Activated CD8-positive, alpha-beta memory T cell treated with anti-CD3 and anti-CD28 coated beads, Interleukin-2, amount 50 U/mL, for 4 hours (primary cell): ENCODE results near the gene SNX32.

Experiments used
- DNase-seq: peaks from one replicate; pipeline ENCODE4 v3.0.0-alpha.2; 2020

SNX32 gene

DNA sequence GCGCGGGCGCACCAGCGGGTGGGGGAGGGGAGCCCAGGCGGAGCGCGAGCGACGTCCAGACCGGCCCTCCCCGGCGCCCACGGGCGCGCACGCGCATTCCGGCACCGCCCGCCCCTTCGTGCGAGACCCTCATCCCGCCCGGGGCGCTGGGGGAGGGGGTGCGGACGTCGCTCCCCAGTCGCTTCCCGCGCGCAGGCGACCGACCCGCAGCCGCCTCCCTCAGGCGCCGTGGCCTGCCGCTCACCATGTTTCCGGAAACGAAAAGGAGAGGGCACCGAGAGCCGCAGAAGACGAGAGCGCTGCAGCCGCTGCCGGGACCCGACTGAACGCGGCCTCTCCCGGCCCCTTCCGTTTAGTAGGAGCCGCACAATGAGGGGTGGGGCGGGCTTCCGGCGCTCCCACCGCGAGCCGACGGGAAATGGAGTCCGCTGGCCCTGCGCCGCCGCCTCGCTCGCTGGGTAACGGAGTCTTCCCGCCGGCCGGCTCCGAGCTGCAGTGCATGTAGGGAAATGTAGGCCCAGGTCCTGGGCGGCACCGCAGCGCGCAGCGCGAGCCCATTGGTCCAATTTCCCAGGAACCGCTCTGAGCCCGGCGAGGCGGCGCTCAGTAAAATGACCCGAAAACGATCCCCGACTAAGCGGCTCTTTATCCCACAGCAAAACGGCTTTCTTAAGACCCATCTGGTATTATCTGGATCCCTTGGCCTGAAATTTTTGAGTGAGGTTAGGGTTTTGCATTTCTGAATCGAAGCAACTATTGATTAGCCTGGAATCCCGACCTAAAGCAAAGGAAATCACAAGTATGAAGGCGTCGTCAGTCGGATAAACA is 24.3 kb downstream of the SNX32 start, which contains the start of gene CFL1:
TSS of gene CFL1 (minus strand) at position 328 of the 828 bp plus-strand sequence. CDS start at position 247, 81 bp downstream.
- peak; percentile 96 for DNase-seq

- DNase-seq: no peak
Observed at GRCh38 chr11:65858681-65859087, 24.9 kb downstream of the SNX32 start.

- DNase-seq: peak; percentile 97
Observed at GRCh38 chr11:65859095-65859811, 25.5 kb downstream of the SNX32 start.

DNA sequence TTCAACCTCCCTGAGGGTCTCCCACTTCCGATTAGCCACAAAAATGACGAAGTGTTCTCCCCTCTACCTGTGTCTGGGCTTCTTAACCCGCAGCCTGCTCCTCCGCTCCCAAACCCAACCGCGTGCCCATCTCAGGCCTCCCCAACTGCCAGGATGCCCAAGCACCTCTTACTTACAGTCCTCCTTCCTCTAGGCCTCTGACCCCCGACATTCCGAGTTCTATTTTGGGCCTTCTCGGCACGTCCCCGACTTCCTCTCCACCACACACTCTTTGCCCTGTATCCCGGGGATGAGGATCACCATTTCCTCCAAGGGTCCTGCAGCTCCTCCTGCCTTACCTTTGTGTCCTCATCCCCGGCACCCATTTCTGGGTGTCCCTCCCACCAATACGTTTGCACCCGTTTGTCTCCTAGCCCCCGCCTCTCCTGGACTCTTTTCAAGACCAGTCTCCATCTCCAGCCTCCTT is 26.1 kb downstream of the SNX32 start:
- DNase-seq: no peak

DNA sequence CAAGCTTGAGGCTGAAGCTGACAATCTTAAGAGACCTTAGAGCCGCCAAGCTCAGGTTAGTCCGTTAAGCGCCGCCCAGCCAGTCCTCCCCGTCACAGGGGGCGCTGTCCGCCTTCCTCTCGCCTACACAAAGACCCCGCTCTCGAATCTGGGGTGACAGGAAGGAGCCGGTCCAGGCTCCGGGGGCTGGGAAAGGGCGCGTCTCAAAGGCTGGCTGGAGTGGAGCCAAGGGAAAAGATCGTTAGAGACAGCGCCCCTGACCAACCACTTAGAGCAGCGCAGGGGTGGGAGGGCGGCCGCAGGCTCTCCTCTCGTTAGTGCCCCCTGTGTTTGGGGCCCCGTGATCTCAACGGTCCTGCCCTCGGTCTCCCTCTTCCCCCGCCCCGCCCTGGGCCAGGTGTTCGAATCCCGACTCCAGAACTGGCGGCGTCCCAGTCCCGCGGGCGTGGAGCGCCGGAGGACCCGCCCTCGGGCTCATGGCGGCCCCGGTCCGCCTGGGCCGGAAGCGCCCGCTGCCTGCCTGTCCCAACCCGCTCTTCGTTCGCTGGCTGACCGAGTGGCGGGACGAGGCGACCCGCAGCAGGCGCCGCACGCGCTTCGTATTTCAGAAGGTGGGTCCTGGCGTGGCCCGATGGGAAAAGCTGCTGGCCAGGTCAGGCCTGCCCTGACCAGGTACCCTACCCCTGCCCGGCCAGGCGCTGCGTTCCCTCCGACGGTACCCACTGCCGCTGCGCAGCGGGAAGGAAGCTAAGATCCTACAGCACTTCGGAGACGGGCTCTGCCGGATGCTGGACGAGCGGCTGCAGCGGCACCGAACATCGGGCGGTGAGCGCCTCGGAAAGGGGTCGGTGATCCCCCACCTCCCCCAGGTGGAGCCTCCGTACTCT is 26.8 kb downstream of the SNX32 start, which contains the start of gene MUS81:
TSS of gene MUS81 (plus strand) at position 156 of the 887 bp plus-strand sequence. CDS start at position 477, 321 bp downstream.
- DNase-seq: peak; percentile 97

DNA sequence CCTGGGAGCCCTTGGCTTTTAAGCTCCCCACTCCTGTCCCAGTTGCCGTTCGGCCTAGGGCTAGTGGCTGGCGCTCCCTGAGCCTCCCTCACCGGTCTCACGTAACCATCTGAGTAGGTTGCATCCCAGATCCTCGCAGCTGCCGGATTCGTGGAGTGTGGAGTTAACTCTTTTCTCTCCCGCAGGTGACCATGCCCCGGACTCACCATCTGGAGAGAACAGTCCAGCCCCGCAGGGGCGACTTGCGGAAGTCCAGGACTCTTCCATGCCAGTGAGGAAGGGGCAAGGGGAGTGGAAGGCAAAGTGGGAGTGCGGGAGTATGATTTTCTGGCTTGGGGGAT is 27.4 kb downstream of the SNX32 start:
- no peak for DNase-seq

DNA sequence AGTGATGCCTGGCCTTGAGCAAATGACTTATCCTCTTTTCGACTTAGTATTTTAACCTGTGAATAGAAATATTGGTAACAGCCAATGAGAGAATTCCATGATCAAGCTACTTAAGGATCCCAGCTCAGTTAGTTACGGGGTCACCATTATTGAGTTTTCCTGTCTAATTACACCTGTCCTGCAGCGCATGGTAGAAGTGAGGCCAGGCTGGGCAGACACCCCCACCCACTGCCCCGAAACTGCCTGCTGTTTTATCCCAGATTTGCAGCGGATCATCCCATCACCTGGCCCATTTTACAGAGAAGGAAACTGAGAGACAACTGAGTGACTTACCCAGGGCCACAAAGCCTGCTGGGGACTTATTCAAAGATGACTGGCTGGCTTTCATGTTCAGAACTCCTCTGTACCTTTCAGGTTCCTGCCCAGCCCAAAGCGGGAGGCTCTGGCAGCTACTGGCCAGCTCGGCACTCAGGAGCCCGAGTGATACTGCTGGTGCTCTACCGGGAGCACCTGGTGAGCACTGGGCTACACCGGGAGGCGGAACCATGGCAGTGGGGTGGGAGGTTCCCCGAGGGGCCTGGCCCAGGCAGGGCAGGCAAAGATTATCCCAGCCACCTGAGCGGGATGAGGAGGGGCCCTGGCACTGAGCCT is 27.9 kb downstream of the SNX32 start:
- no peak for DNase-seq

DNA sequence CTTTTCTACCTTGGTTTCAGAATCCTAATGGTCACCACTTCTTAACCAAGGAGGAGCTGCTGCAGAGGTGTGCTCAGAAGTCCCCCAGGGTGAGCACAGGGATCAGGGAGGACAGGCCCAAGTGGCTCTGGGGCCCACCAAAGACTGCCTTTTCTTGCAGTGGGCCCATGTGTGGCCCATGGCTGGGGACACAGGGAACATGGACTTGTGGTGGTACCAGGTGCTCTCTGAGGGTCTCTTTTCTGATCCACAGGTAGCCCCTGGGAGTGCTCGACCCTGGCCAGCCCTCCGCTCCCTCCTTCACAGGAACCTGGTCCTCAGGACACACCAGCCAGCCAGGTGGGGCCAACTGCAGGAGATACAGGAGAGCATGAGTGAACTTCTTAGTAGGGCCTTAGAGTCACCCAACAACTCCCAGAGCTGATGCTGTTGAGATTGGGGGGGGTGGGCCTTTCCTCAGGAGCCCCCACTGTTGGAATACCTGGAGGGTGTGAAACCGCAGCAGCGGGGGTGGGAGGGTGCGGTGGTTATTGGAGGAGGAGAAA is 28.5 kb downstream of the SNX32 start:
- no peak for DNase-seq

DNA sequence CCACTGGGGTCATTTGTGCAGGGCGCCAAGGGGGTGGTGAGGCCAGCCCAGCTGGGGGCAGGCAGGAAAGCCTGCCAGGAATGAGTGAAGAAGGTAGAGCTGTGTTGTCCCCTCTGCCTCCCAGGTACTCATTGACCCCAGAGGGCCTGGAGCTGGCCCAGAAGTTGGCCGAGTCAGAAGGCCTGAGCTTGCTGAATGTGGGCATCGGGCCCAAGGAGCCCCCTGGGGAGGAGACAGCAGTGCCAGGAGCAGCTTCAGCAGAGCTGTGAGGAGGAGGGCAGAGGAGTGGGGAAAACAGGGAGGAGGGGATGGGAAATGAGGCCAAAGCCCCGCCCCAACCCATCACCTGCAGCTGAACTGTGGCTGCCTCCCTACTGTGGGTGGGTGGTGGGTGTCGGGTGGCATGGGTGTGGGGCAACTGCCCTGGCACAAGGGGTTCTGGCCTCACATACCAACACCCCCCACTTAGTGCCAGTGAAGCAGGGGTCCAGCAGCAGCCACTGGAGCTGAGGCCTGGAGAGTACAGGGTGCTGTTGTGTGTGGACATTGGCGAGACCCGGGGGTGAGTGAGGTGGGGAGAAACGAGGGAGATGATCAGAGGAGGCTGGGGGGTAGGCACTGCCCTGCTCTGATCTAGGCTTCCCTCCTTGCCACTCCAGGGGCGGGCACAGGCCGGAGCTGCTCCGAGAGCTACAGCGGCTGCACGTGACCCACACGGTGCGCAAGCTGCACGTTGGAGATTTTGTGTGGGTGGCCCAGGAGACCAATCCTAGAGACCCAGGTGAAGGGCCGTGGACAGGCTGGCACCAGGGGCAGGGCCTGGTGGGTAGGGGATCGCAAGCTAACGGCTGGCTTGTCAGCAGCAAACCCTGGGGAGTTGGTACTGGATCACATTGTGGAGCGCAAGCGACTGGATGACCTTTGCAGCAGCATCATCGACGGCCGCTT is 29.5 kb downstream of the SNX32 start:
- DNase-seq: no peak

DNA sequence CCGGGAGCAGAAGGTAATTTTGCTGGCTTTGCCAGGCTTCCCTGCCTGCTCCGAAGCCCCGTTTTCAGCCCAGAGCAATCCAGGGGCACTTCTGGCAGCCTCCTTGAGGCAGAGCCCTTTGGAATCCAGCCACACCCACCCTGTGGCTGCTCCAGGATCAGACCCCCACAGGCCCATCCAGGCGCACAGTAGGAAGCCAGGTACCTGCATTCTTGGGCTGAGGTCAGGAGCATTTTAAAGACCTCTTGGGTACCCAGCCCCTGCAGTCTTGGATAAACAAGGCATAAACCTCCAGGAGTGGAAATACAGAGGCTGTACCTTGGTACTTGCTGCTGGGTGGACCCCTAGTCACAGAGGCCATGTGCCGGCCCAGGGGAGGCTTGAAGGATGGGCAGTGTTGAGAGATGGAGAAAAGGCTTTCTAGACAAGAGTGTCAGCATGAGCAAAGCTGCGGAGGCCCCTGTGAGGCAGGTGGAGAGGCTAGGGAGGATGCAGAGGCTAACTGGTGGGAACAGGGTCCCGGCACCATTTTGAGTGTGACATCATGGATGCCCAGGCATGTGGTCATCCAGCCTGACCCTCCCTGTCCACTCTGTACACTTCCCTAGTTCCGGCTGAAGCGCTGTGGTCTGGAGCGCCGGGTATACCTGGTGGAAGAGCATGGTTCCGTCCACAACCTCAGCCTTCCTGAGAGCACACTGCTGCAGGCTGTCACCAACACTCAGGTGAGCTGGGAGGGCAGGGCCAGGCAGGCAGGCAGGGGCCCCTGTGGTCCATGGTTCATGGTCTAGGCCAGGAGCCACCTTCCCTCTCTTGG is 30.3 kb downstream of the SNX32 start:
- no peak for DNase-seq

DNA sequence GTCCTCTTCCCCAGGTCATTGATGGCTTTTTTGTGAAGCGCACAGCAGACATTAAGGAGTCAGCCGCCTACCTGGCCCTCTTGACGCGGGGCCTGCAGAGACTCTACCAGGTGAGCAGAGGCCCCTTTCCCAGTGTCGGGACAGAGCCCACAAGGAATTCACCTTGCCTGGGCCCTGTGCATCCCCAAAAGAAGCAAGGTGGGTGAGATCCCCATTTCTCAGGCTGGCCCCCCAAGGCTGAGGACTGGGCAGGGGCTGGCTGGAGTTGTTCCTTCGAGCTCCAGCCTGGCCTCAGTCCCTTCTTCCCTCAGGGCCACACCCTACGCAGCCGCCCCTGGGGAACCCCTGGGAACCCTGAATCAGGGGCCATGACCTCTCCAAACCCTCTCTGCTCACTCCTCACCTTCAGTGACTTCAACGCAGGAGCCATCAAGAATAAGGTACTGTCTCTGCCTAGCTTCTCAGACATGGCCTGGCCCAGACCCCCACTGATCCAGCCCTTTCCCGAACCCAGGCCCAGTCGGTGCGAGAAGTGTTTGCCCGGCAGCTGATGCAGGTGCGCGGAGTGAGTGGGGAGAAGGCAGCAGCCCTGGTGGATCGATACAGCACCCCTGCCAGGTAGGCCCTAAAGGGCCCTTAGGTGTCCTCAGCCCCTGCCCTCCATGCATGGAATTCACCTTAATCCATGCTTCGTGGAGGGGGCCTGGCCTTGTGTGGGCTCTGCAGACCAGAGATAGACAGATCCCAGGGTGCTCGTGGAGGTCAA is 31.1 kb downstream of the SNX32 start:
- no peak for DNase-seq

GRCh38 chr11:65865550-65866172 is 31.9 kb downstream of the SNX32 start:
- no peak for DNase-seq

- no peak for DNase-seq
Observed at GRCh38 chr11:65866509-65867283, 32.9 kb downstream of the SNX32 start.

DNA sequence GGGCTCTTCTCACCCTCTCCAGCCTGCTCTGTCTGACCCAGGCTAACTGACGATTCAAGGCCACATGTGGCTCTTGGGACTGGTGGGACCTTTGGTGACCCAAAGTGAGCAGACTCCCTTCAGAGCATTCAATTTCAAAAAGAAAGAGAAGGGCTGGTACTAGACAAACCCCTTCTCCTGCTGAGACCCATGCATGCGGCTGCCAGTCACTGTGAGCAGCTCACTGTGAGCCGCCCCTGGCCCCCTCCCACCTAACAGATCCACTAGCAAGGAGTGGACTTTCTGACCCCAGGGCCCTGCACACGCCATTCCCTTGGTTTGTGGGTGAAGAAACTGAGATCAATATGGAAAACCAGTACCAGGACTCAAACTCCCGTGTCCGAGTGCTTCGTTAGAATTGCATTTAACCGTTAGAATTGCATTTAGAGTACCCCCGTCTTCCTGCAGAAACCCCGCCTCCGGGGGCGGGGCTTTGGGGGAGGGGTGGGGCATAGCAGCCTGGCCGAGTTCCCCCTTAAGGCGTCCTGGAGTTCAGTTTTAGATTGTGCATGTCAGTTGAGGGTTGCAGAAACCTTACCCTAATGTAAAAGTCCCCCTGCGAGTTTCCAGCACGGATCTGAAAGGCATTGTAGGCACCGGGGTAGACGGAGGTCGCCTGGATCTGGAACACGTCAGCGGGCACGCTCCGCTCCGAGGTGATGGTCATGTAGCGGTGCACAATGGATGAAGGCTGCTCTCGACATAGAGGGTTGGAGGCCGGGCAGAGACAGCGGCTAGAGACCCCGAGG is 33.7 kb downstream of the SNX32 start:
- DNase-seq: no peak

DNA sequence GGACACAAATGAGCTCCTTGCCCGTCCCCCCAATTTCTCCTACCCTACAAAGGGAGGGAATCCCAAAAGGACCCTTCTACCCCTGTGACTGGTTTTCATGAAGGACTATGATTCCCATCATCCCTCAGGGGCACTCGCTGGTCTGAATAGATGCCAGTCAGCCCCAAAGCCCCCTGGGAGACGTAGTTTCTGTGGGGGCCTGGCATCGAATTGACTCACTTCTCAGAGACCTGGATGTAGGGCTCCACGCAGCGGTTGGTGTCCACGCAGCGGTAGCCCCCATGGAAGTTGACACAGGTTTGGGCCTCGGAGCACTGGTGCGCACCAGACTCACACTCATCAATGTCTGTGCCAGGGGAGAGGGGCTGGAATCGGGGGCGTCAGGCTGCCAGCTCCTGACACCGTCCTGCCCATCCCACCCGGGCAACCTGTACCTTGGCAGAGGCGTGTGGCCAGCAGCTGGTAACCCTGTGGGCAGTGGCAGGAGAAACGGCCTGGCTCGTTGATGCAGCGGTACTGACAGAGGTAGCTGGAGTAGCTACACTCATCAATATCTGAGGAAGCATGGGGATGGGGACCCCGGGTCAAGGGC is 34.4 kb downstream of the SNX32 start:
- no peak for DNase-seq

GRCh38 chr11:65868907-65869306 is 35.1 kb downstream of the SNX32 start:
- DNase-seq: no peak
